Parathyroid adenoma (tissue), 2 donors: Measurements from ENCODE around the gene CIC.

Experiments
- H2AFZ ChIP-seq: fragments of 300-600 bp; sonication (generic); one replicate; pipeline ENCODE4 v1.7.0; 2017; ENCODE audit warnings: antibody characterized with exemption, mild to moderate bottlenecking
- H3K27ac ChIP-seq: fragments of 300-600 bp; sonication (generic); one replicate; pipeline ENCODE4 v1.7.0; 2017
- H3K27me3 ChIP-seq: fragments of 300-600 bp; sonication (generic); one replicate; pipeline ENCODE4 v1.7.0; 2017; ENCODE audit warnings: low read length; ENCODE audit not compliant: control insufficient read depth, insufficient read depth
- H3K36me3 ChIP-seq: fragments of 300-600 bp; sonication (generic); one replicate; pipeline ENCODE4 v1.7.0; 2017; ENCODE audit warnings: low read length; ENCODE audit not compliant: control insufficient read depth, insufficient read depth
- H3K4me1 ChIP-seq: fragments of 300-600 bp; sonication (generic); one replicate; pipeline ENCODE4 v1.7.0; 2017; ENCODE audit warnings: control low read depth
- H3K4me2 ChIP-seq: fragments of 300-600 bp; sonication (generic); one replicate; pipeline ENCODE4 v1.7.0; 2017; ENCODE audit warnings: low read length
- H3K4me3 ChIP-seq: fragments of 300-600 bp; sonication (generic); one replicate; pipeline ENCODE4 v1.7.0; 2017; ENCODE audit warnings: low read depth, low read length
- H3K79me2 ChIP-seq: fragments of 300-600 bp; sonication (generic); one replicate; pipeline ENCODE4 v1.7.0; 2017; ENCODE audit warnings: control low read depth
- H3K9ac ChIP-seq: fragments of 300-600 bp; sonication (generic); one replicate; pipeline ENCODE4 v1.7.0; 2017; ENCODE audit warnings: mild to moderate bottlenecking
- H3K9me3 ChIP-seq: fragments of 300-600 bp; sonication (generic); one replicate; pipeline ENCODE4 v1.7.0; 2017; ENCODE audit warnings: low read length; ENCODE audit not compliant: control insufficient read depth
- TF ChIP-seq, protein P1 (sequence below): fragments of 300-600 bp; sonication (generic); IDR thresholded peaks from one replicate; pipeline ENCODE4 v1.7.0; 2017; ENCODE audit warnings: antibody characterized with exemption, mild to moderate bottlenecking
- donor health status: primary hyperparathyroidism.

CIC gene

DNA sequence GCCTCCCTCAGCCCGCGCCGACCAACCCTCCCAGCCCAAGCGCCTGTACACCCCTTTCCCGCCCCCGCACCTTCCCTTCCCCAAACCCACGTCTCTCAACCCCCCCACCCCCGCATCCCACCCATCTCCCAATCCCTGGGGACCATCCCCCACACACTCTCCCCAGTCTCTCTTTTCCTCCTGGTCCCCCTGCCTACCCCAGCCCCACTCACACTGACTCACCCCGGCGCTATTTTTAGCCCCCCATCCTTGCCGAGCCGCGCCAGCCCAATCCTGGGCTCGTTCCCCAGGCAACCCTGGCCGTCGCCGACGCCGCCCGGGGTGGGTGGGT is 11.7 kb downstream of the CIC start:
- TF ChIP-seq, protein P1, sequence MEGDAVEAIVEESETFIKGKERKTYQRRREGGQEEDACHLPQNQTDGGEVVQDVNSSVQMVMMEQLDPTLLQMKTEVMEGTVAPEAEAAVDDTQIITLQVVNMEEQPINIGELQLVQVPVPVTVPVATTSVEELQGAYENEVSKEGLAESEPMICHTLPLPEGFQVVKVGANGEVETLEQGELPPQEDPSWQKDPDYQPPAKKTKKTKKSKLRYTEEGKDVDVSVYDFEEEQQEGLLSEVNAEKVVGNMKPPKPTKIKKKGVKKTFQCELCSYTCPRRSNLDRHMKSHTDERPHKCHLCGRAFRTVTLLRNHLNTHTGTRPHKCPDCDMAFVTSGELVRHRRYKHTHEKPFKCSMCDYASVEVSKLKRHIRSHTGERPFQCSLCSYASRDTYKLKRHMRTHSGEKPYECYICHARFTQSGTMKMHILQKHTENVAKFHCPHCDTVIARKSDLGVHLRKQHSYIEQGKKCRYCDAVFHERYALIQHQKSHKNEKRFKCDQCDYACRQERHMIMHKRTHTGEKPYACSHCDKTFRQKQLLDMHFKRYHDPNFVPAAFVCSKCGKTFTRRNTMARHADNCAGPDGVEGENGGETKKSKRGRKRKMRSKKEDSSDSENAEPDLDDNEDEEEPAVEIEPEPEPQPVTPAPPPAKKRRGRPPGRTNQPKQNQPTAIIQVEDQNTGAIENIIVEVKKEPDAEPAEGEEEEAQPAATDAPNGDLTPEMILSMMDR = no peak
- peaks cover 14% of the 10 kb centered on the region for H3K79me2 ChIP-seq
- H2AFZ ChIP-seq = no peak overlapping the region
- no peaks in the 10 kb centered on the region for H3K36me3 ChIP-seq
- no peak overlapping the region for H3K9ac ChIP-seq
- peaks cover 48% of the 10 kb centered on the region for H3K4me1 ChIP-seq
- H3K27ac ChIP-seq = peak overlapping the region; percentile 67
- no peaks in the 10 kb centered on the region for H3K27me3 ChIP-seq
- H3K4me2 ChIP-seq = peak overlapping the region; percentile 99
- H3K9me3 ChIP-seq = no peaks in the 10 kb centered on the region
- peak overlapping the region; percentile 83 for H3K4me3 ChIP-seq

DNA sequence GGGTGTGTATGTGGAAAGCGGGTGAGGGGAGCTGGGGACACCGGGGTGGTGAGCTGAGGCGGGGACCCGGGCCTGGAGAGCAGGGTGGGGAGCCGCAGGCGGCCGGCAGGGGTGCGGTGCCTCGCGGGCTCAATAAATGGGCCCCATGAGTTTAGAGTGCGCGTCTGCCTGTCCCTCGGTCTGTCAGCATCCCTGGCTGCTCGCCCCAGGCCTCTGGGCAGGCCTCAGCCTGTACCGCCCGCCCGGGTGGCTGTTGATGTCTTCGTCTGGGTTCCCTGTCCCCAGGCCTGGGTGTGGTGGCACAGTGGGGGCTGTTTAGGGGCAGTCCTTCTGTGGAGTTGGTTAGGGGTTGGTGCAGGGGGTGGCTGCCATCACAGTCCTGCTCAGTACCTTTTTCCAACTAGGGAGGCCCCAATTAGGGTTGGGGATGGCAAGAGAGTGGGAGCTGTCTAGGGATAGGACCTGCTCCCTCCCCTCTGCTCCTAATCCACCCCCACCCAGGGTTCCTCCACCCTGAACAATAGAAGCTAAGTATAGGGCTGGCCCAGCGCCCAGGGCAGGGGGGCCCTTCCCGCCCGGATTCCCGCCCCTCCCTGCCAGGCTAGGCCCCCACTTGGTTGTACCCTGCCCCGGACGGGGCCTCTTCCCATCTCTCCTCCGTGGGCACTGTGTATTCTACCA is 12.2 kb downstream of the CIC start:
- H3K4me1 ChIP-seq = peaks cover 53% of the 10 kb centered on the region

DNA sequence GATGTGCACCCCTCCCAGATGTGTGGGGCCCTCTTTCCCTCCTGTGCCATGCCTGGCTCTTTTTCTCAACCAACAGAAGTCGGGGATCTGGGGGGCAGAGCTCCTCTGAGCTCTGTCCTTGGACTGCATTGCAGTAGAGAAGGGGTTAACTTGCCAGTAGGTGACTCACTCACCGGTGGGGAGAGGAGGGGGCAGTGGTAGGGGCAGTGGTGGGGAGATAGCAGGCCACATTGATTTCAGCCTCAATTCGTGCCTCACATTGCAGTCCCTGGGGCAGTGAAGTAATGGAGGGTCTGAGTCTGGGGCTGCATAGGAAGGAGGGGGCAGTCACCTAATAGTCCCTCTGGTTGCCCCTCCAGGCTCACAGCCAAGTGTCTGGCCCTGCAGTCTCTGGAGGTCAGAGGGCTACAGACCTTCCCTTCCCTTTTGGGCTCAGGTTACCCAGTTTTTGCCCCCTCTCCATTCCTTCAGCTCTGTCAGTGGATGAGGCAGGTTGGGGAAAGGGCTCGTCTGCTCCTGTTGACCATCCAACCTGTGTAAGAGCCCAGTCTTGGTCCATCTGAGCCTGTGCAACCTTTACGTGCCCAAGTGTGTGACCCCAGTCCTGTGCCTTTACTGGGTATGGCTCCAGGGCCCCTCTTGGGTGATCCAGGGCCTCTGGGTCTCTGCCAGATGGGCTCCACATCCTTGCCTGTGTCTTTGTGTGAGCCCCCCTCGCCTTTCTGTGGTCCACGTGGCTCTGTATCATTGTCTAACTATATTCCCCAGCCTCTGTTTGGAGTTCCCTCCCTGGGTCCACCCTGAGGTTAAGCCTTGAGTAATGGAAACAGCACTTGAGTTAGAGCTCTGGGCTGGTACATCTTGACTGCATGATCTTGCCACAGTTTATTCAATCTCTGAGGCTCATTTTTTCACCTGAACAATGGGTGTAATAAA is 13.0 kb downstream of the CIC start:
- H3K4me3 ChIP-seq = no peak overlapping the region
- no peaks in the 10 kb centered on the region for H3K27me3 ChIP-seq
- no peak overlapping the region for H3K4me2 ChIP-seq
- H3K27ac ChIP-seq = peak overlapping the region; percentile 51
- peaks cover 57% of the 10 kb centered on the region for H3K4me1 ChIP-seq
- no peaks in the 10 kb centered on the region for H3K9me3 ChIP-seq
- H2AFZ ChIP-seq = no peak overlapping the region
- H3K9ac ChIP-seq = no peak overlapping the region
- peaks cover 9% of the 10 kb centered on the region for H3K79me2 ChIP-seq
- TF ChIP-seq, protein P1 = no peak
- no peaks in the 10 kb centered on the region for H3K36me3 ChIP-seq

More for the DNA sequence above, 12.2 kb downstream of the CIC start:
- Histone ChIP-seq H2AFZ (no peak overlapping the region), H3K9me3 (no peaks in the 10 kb centered on the region), H3K4me2 (peak overlapping the region; percentile 57), H3K79me2 (peaks cover 9% of the 10 kb centered on the region), H3K9ac (no peak overlapping the region), H3K4me3 (peak overlapping the region; percentile 27), H3K27me3 (no peaks in the 10 kb centered on the region), H3K36me3 (no peaks in the 10 kb centered on the region), H3K27ac (peak overlapping the region; percentile 51)
- TF ChIP-seq, protein P1 = no peak

DNA sequence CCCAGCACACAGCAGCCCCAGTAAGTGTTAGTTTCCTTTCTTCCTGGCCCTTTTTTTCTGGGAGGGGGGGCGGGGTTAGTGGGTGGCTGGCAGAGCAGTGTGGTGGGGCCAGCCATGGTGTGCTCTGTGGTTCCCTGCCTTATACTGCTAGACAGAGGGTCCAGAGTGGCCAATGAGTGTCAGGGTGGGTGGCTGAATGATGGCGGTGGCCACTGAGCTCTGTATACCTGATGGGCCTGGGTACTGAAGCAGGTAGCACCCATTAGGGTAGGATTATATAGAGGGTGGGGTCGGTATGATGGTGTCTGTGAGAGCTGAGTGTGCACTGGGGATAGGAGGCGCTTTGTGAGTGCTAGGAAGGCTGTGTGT is 13.8 kb downstream of the CIC start:
- no peak overlapping the region for H3K4me3 ChIP-seq

More for the DNA sequence above, 13.8 kb downstream of the CIC start:
- H3K9ac ChIP-seq = no peak overlapping the region
- peak overlapping the region; percentile 80 for H3K27ac ChIP-seq
- H2AFZ ChIP-seq = no peak overlapping the region
- no peaks in the 10 kb centered on the region for H3K27me3 ChIP-seq
- peak overlapping the region; percentile 91 for H3K4me2 ChIP-seq
- TF ChIP-seq, protein P1 = no peak
- H3K36me3 ChIP-seq = no peaks in the 10 kb centered on the region
- H3K4me1 ChIP-seq = peaks cover 54% of the 10 kb centered on the region
- H3K9me3 ChIP-seq = no peaks in the 10 kb centered on the region
- peaks cover 5% of the 10 kb centered on the region for H3K79me2 ChIP-seq
